ENCODE results near the gene CHRM5. TPM values are rescaled to one million over a fixed set of nuclear protein-coding genes. Genes with fewer than 3 reads are reported as not detected.

Gene CHRM5
- total and polyA plus RNA-seq, 2 donors (not counting 3 experiments of a cell fraction or from before 2014, with no cell fraction given) = 0.03 TPM; not detected in 1

- H3K79me2 ChIP-seq (ENCODE audit: control insufficient read depth, insufficient read depth, low read length) = no peaks in the 10 kb centered on the region
- peaks cover 0 to 1% of the 10 kb centered on the region in 2 experiments for H3K27me3 ChIP-seq (ENCODE audit: control insufficient read depth in 2 of 2, insufficient read depth in 2 of 2, low read length in 2 of 2)
- no peaks in the 10 kb centered on the region for H3K36me3 ChIP-seq (ENCODE audit: control insufficient read depth in 2 of 2, extremely low read depth in 1 of 2, insufficient read depth in 2 of 2, low read length in 2 of 2)
- no peaks in the 10 kb centered on the region for H4K20me1 ChIP-seq (replicated peaks; ENCODE audit: control insufficient read depth, extremely low read depth, insufficient read depth, low read length)
- H3K4me3 ChIP-seq (replicated peaks in 1 of 3; ENCODE audit: insufficient read depth in 1 of 3, low read depth in 1 of 3, low read length in 3 of 3) = no peak overlapping the region
- BruUV-seq (replicated peaks) = no TSS peak
- intact Hi-C loops (cut with micrococcal nuclease) = no loop called here
- ChIA-PET CTCF (no interaction called here), POLR2A (no interaction called here)
- no peak overlapping the region for H3K9ac ChIP-seq (replicated peaks; ENCODE audit: extremely low read depth, insufficient read depth, low read length)
- TF ChIP-seq FOS (IDR thresholded peaks at IDR 0.05; ENCODE audit: borderline replicate concordance, insufficient read depth, low read length) (no peak), EZH2 (IDR thresholded peaks at IDR 0.05; ENCODE audit: borderline replicate concordance, low read depth, low read length, severe bottlenecking) (no peak), CTCF (IDR thresholded peaks at IDR 0.05; ENCODE audit: extremely low read depth in 1 of 2, insufficient read depth in 1 of 2, low read depth in 1 of 2, low read length in 2 of 2) (no peak)
- no peak for DNase-seq (ENCODE audit: low read depth, low spot score)
- H3K27ac ChIP-seq (ENCODE audit: insufficient read depth, low read depth, low read length) = no peak overlapping the region
- H3K9me1 ChIP-seq (replicated peaks; ENCODE audit: control insufficient read depth, extremely low read depth, insufficient read depth, low read length) = no peaks in the 10 kb centered on the region
- dilution Hi-C loops (cut with MboI; ENCODE audit: extremely low pct_ligation_motif_present, low sequenced_read_pairs) = no loop called here
- H3K4me1 ChIP-seq (ENCODE audit: control insufficient read depth, extremely low read depth, insufficient read depth, low read length) = peaks cover 9% of the 10 kb centered on the region
- H3K4me2 ChIP-seq (ENCODE audit: insufficient read depth, low read length) = no peak overlapping the region
- no peaks in the 10 kb centered on the region for H3K9me3 ChIP-seq (replicated peaks; ENCODE audit: control insufficient read depth, insufficient read depth, low read length)
- FAIRE-seq = no peak
- no peak overlapping the region for H2AFZ ChIP-seq (ENCODE audit: low read depth, low read length)
These were observed 85.9 kb downstream of the CHRM5 start for GRCh38 chr15:34054081-34054707.

Data from endothelial cell of umbilical vein (primary cell).